DMS79 (cell line): ENCODE results near the gene KIAA0319L.
"Not testable (repeated sequence)": the region's sequence is repeated elsewhere in the genome, so short reads cannot be mapped to it uniquely, and the experiment has no call there.

Experiments used
- DNase-seq: peaks from one replicate; lab custom pipeline; 2025; lab: John Stamatoyannopoulos, UW

KIAA0319L gene

GRCh38 chr1:35557118-35557610, at the start of gene KIAA0319L:
Gene KIAA0319L, minus strand, starts transcription at chr1:35557403. Its CDS starts 2,912 bp downstream, at chr1:35554491.
- DNase-seq = peak; percentile 89

GRCh38 chr1:35605867-35606182, 48.6 kb upstream of the KIAA0319L start:
- no peak for DNase-seq

- DNase-seq = no peak
Measured at GRCh38 chr1:35605071-35605866, 48.1 kb upstream of the KIAA0319L start.

- DNase-seq = no peak
Measured at GRCh38 chr1:35603941-35604340, 46.7 kb upstream of the KIAA0319L start.

GRCh38 chr1:35603468-35603867, 46.3 kb upstream of the KIAA0319L start:
- no peak for DNase-seq

- no peak for DNase-seq
Measured at GRCh38 chr1:35600593-35600992, 43.4 kb upstream of the KIAA0319L start.

- no peak for DNase-seq
Measured at GRCh38 chr1:35599411-35599810, 42.2 kb upstream of the KIAA0319L start.

- no peak for DNase-seq
Measured at GRCh38 chr1:35598895-35599294, 41.7 kb upstream of the KIAA0319L start.

- no peak for DNase-seq
Measured at GRCh38 chr1:35597870-35598269, 40.7 kb upstream of the KIAA0319L start.

- DNase-seq = no peak
Measured at GRCh38 chr1:35595684-35596083, 38.5 kb upstream of the KIAA0319L start.

GRCh38 chr1:35594005-35594760, 37.0 kb upstream of the KIAA0319L start:
- DNase-seq = no peak

GRCh38 chr1:35592991-35593769, 36.0 kb upstream of the KIAA0319L start:
- DNase-seq = no peak

- no peak for DNase-seq
Measured at GRCh38 chr1:35591211-35591610, 34.0 kb upstream of the KIAA0319L start.

GRCh38 chr1:35590476-35591040, 33.4 kb upstream of the KIAA0319L start:
- DNase-seq = no peak

GRCh38 chr1:35589516-35590427, 32.6 kb upstream of the KIAA0319L start:
- no peak for DNase-seq

GRCh38 chr1:35588197-35588910, 31.2 kb upstream of the KIAA0319L start:
- no peak for DNase-seq

GRCh38 chr1:35587736-35588135, 30.5 kb upstream of the KIAA0319L start:
- DNase-seq = no peak

- DNase-seq = no peak
Measured at GRCh38 chr1:35586808-35587207, 29.6 kb upstream of the KIAA0319L start.

GRCh38 chr1:35585805-35586204, 28.6 kb upstream of the KIAA0319L start:
- DNase-seq = not testable (repeated sequence)

GRCh38 chr1:35585281-35585680, 28.1 kb upstream of the KIAA0319L start:
- no peak for DNase-seq
